HCT116 (cell line): Measurements from ENCODE around the gene CHST10. TPM values are rescaled to one million over a fixed set of nuclear protein-coding genes. Genes with fewer than 3 reads are reported as not detected.
A peak's percentile ranks its signal among the peaks of the same experiment; 100 is the strongest.

ENCODE experiments used
- ATAC-seq: fragments of 200-7000 bp; cut with Tn5 transposase; 2 replicates; pipeline ENCODE4 v1.9.1; 2020; ENCODE audit warnings: mild to moderate bottlenecking, moderate library complexity
- BruUV-seq: library from RNA; stranded (reverse); fragments of 400-500 nt; replicated peaks from 2 replicates; lab custom pipeline; 2021; lab: Mats Ljungman, UMichigan
- CTCF ChIA-PET: fragments of 300-600 bp; sonication (Branson Sonifier 250); formaldehyde crosslinking; loops from one replicate; lab custom pipeline; 2021; ENCODE audit warnings: antibody characterized with exemption; lab: Charles Lee
- POLR2A ChIA-PET: fragments of 300-600, 350-600 bp; sonication (Branson Sonifier 250); formaldehyde crosslinking; loops from one replicate; lab custom pipeline; 2021; ENCODE audit warnings: antibody characterized with exemption; lab: Charles Lee
- RAD21 ChIA-PET, 2 experiments: fragments of 300-600 bp; sonication (Branson Sonifier 250); formaldehyde crosslinking; loops; one replicate each; lab custom pipeline; 2023; ENCODE audit warnings: low total read pairs in 2 of 2; ENCODE audit not compliant: uncharacterized antibody in 2 of 2, unreplicated experiment in 2 of 2, low non-redundant PET in 1 of 2; lab: Charles Lee
- DNase-seq: peaks from one replicate; pipeline ENCODE4 v3.0.0-alpha.2; 2010; ENCODE audit warnings: low read depth, low spot score
- H2AFZ ChIP-seq: fragments of 200-600 bp; shearing (Covaris generic), sonication (generic); 2 replicates; pipeline ENCODE4 v1.6.1; 2017; ENCODE audit warnings: low read depth, mixed run types, mixed read lengths, antibody characterized with exemption, low read length; ENCODE audit not compliant: poor library complexity, severe bottlenecking
- H3K27ac ChIP-seq: 2 replicates; pipeline ENCODE4 v1.5.1; 2012; ENCODE audit warnings: low read depth, low read length
- H3K27me3 ChIP-seq: fragments of 200-600 bp; sonication (generic); 2 replicates; pipeline ENCODE4 v1.6.1; 2016; ENCODE audit warnings: mixed run types, low read length, mixed read lengths; ENCODE audit not compliant: insufficient read depth
- H3K36me3 ChIP-seq, 2 experiments: fragments of 200-500 bp in 1 of 2; fragments of 200-600 bp in 1 of 2; sonication (Bioruptor generic) in 1 of 2; sonication (generic) in 1 of 2; 2 replicates each; pipeline versions ENCODE4 v1.5.1 to v1.6.1; 2014 to 2016; ENCODE audit warnings: low read length in 2 of 2, inconsistent platforms in 1 of 2, mixed read lengths in 1 of 2, mixed run types in 1 of 2; ENCODE audit not compliant: insufficient read depth in 2 of 2, control insufficient read depth in 1 of 2
- H3K4me1 ChIP-seq, 2 experiments: fragments of 200-600 bp in 1 of 2; sonication (generic) in 1 of 2; 2 replicates each; pipeline versions ENCODE4 v1.5.1 to v1.6.1; 2012 to 2017; ENCODE audit warnings: low read length in 2 of 2, inconsistent platforms in 1 of 2, mild to moderate bottlenecking in 1 of 2, mixed read lengths in 1 of 2, mixed run types in 1 of 2, moderate library complexity in 1 of 2; ENCODE audit not compliant: insufficient read depth in 2 of 2, control insufficient read depth in 1 of 2
- H3K4me2 ChIP-seq: fragments of 200-600 bp; sonication (generic); 2 replicates; pipeline ENCODE4 v1.6.1; 2017; ENCODE audit warnings: mixed run types, low read length, mixed read lengths
- H3K4me3 ChIP-seq, 2 experiments: fragments of 200-600 bp in 1 of 2; sonication (generic) in 1 of 2; replicated peaks in 1 of 2; 2 replicates each; pipeline ENCODE4 v1.5.1; 2011 to 2016; ENCODE audit warnings: low read length in 2 of 2, control low read depth in 1 of 2, low read depth in 1 of 2, mild to moderate bottlenecking in 1 of 2, mixed read lengths in 1 of 2, mixed run types in 1 of 2
- H3K79me2 ChIP-seq: fragments of 200-600 bp; sonication (generic); 2 replicates; pipeline ENCODE4 v1.6.1; 2017; ENCODE audit warnings: mild to moderate bottlenecking, mixed run types, low read length, moderate library complexity, mixed read lengths; ENCODE audit not compliant: insufficient read depth
- H3K9ac ChIP-seq: fragments of 200-600 bp; sonication (generic); 2 replicates; pipeline ENCODE4 v1.6.1; 2016; ENCODE audit warnings: low read length, mixed read lengths
- H3K9me2 ChIP-seq: fragments of 200-600 bp; sonication (generic), shearing (Covaris generic); 2 replicates; pipeline ENCODE4 v1.6.1; 2017; ENCODE audit warnings: mixed run types, mild to moderate bottlenecking, moderate library complexity; ENCODE audit not compliant: insufficient read depth
- H3K9me3 ChIP-seq, 2 experiments: fragments of 200-500 bp in 1 of 2; fragments of 200-600 bp in 1 of 2; sonication (Bioruptor generic) in 1 of 2; sonication (generic) in 1 of 2; 2 replicates each; pipeline ENCODE4 v1.6.1; 2014 to 2017; ENCODE audit warnings: low read length in 2 of 2, mixed read lengths in 2 of 2, inconsistent platforms in 1 of 2, low read depth in 1 of 2, mild to moderate bottlenecking in 1 of 2, mixed run types in 1 of 2, moderate library complexity in 1 of 2; ENCODE audit not compliant: control insufficient read depth in 1 of 2, insufficient read depth in 1 of 2
- H4K20me1 ChIP-seq: fragments of 200-600 bp; sonication (generic), shearing (Covaris generic); 2 replicates; pipeline ENCODE4 v1.6.1; 2017; ENCODE audit warnings: mixed run types, mild to moderate bottlenecking, moderate library complexity; ENCODE audit not compliant: insufficient read depth
- ATF3 ChIP-seq: IDR thresholded peaks from 2 replicates; pipeline ENCODE4 v1.6.1; 2012
- CBX3 ChIP-seq: IDR thresholded peaks from 2 replicates; pipeline ENCODE4 v1.6.1; 2012; ENCODE audit warnings: low read depth
- CEBPB ChIP-seq: IDR thresholded peaks from 2 replicates; pipeline ENCODE4 v1.6.1; 2012; ENCODE audit warnings: low read depth
- CTCF ChIP-seq, 3 experiments: fragments of 200-600 bp in 1 of 3; sonication (generic) in 1 of 3; IDR thresholded peaks in 2 of 3; conservative IDR thresholded peaks in 1 of 3; 2 replicates each; pipeline ENCODE4 v1.5.1; 2012 to 2017; ENCODE audit warnings: low read depth in 2 of 3, low read length in 2 of 3, antibody characterized with exemption in 1 of 3, borderline replicate concordance in 1 of 3, control low read depth in 1 of 3, mild to moderate bottlenecking in 1 of 3, mixed read lengths in 1 of 3, mixed run types in 1 of 3, moderate library complexity in 1 of 3; ENCODE audit not compliant: insufficient read depth in 1 of 3
- ELF1 ChIP-seq: IDR thresholded peaks from 2 replicates; pipeline ENCODE4 v1.6.1; 2012; ENCODE audit warnings: low read depth, borderline replicate concordance
- EZH2 ChIP-seq: fragments of 200-600 bp; sonication (generic); IDR thresholded peaks from 2 replicates; pipeline ENCODE4 v1.6.1; 2017; ENCODE audit warnings: antibody characterized with exemption, mixed run types
- EZH2phosphoT487 ChIP-seq: fragments of 200-600 bp; IDR thresholded peaks from 2 replicates; pipeline ENCODE4 v1.6.1; 2018; ENCODE audit warnings: antibody characterized with exemption, borderline replicate concordance
- FOSL1 ChIP-seq: IDR thresholded peaks from 2 replicates; pipeline ENCODE4 v1.6.1; 2012; ENCODE audit warnings: low read depth
- JUND ChIP-seq: IDR thresholded peaks from 2 replicates; pipeline ENCODE4 v1.6.1; 2012
- POLR2A ChIP-seq: IDR thresholded peaks from 2 replicates; pipeline ENCODE4 v1.7.0; 2011; ENCODE audit warnings: borderline replicate concordance; ENCODE audit not compliant: insufficient read depth, insufficient read length; ENCODE audit errors: extremely low read depth
- POLR2AphosphoS5 ChIP-seq: IDR thresholded peaks from 2 replicates; pipeline ENCODE4 v1.6.1; 2011; ENCODE audit warnings: mild to moderate bottlenecking, low read depth, low read length, moderate library complexity
- SIN3A ChIP-seq: IDR thresholded peaks from 2 replicates; pipeline ENCODE4 v1.6.1; 2012; ENCODE audit warnings: low read depth
- SP1 ChIP-seq: IDR thresholded peaks from 2 replicates; pipeline ENCODE4 v1.6.1; 2012; ENCODE audit warnings: low read depth
- SRF ChIP-seq: IDR thresholded peaks from 2 replicates; pipeline ENCODE4 v1.6.1; 2012; ENCODE audit warnings: low read depth
- TCF7L2 ChIP-seq: IDR thresholded peaks from 2 replicates; pipeline ENCODE4 v1.7.0; 2011; ENCODE audit warnings: borderline replicate concordance, inconsistent platforms; ENCODE audit not compliant: insufficient read depth, insufficient read length; ENCODE audit errors: extremely low read depth
- YY1 ChIP-seq: IDR thresholded peaks from 2 replicates; pipeline ENCODE4 v1.6.1; 2011; ENCODE audit warnings: low read length, low read depth, moderate library complexity, mild to moderate bottlenecking; ENCODE audit not compliant: insufficient replicate concordance; ENCODE audit errors: extremely low read depth
- ZFX ChIP-seq: fragments of 450-650 bp; IDR thresholded peaks from 2 replicates; pipeline ENCODE4 v1.6.1; 2017
- ZNF274 ChIP-seq: fragments of 200-500 bp; sonication (Bioruptor generic); IDR thresholded peaks from 2 replicates; pipeline ENCODE4 v1.6.1; 2014; ENCODE audit warnings: mild to moderate bottlenecking, low read depth, low read length, inconsistent platforms
- intact Hi-C: fragments of 100-400 bp; cut with micrococcal nuclease; formaldehyde crosslinking; loops from 2 replicates; pipeline ENCODE4 v1.10.0; 2022
- total RNA-seq: library from RNA; stranded (reverse); gene quantifications from one replicate; pipeline ENCODE4 v1.2.1, GENCODE V29; 2021; ENCODE audit not compliant: unreplicated experiment

CHST10 gene
- total RNA-seq, 1 experiment from 2014 or later = 0.27 TPM

GRCh38 chr2:100383306-100383705 is 34.2 kb downstream of the CHST10 start:
- CTCF ChIA-PET = interaction anchor here (3.8 kb wide), 1 partner anchor 121 kb away, joined by 12 read pairs; no protein-coding TSS in a partner anchor

GRCh38 chr2:100381240-100381639 is 36.2 kb downstream of the CHST10 start:
- H2AFZ ChIP-seq = peak overlapping the region; percentile 50
- H3K4me3 ChIP-seq = no peak overlapping the region
- no peaks in the 10 kb centered on the region for H3K36me3 ChIP-seq
- POLR2A ChIA-PET = interaction anchor here (1.9 to 2.3 kb wide), 2 partner anchors 90 to 119 kb away, joined by 11 to 14 read pairs; no protein-coding TSS in a partner anchor
- DNase-seq = peak; percentile 71
- no peaks in the 10 kb centered on the region for H3K9me2 ChIP-seq
- no peak overlapping the region for H3K9ac ChIP-seq
- no peaks in the 10 kb centered on the region for H4K20me1 ChIP-seq
- RAD21 ChIA-PET = interaction anchor here (0.6 to 2.4 kb wide), 6 partner anchors 90 to 137 kb away, joined by 3 to 37 read pairs (median 10); no protein-coding TSS in a partner anchor
- no peaks in the 10 kb centered on the region for H3K9me3 ChIP-seq
- no peak overlapping the region for H3K27ac ChIP-seq
- CTCF ChIA-PET = interaction anchor here (0.7 to 3.5 kb wide), 21 partner anchors 9 to 822 kb away, joined by 3 to 147 read pairs (median 6); partner anchors contain the start of gene PDCL3
- no peaks in the 10 kb centered on the region for H3K27me3 ChIP-seq
- no TSS peak for BruUV-seq
- peaks cover 0 to 7% of the 10 kb centered on the region in 2 experiments; a peak in 2 of 4 replicates for H3K4me1 ChIP-seq
- H3K79me2 ChIP-seq = no peaks in the 10 kb centered on the region
- intact Hi-C loops = loop anchor here (1.0 to 10.0 kb wide), 2 partner anchors 118 to 826 kb away; no protein-coding TSS in a partner anchor
- no peak overlapping the region for H3K4me2 ChIP-seq
- peak; percentile 89 for ATAC-seq
- no peak for TF ChIP-seq EZH2
- peak; percentile 41 for TF ChIP-seq ELF1
- no peak for TF ChIP-seq CBX3
- no peak for TF ChIP-seq ZNF274
- TF ChIP-seq SRF = no peak
- TF ChIP-seq ZFX = no peak
- no peak for TF ChIP-seq YY1
- TF ChIP-seq TCF7L2 = peak; percentile 61
- no peak for TF ChIP-seq JUND
- no peak for TF ChIP-seq POLR2AphosphoS5
- no peak for TF ChIP-seq FOSL1
- peak; percentile 86 to 93 (median 87); a peak in 5 of 6 replicates for TF ChIP-seq CTCF (IDR thresholded peaks at IDR 0.05 in 2 of 3, conservative IDR thresholded peaks at IDR 0.05 in 1 of 3; ENCODE audit: borderline replicate concordance in 1 of 3, insufficient read depth in 1 of 3, low read depth in 2 of 3, low read length in 2 of 3)

More at GRCh38 chr2:100383306-100383705, 34.2 kb downstream of the CHST10 start:
- H3K27me3 ChIP-seq = no peaks in the 10 kb centered on the region
- intact Hi-C loops = loop anchor here (10.0 kb wide), 1 partner anchor 829 kb away; no protein-coding TSS in a partner anchor
- H3K4me1 ChIP-seq = peaks cover 0 to 7% of the 10 kb centered on the region in 2 experiments; a peak in 2 of 4 replicates
- TF ChIP-seq ATF3 (no peak), POLR2AphosphoS5 (no peak), CEBPB (no peak), SP1 (no peak), CBX3 (no peak), ELF1 (no peak), SIN3A (no peak), JUND (no peak), YY1 (no peak), POLR2A (no peak), SRF (no peak), EZH2phosphoT487 (no peak)
- TF ChIP-seq, all 23 proteins: peak for 0
- no peak overlapping the region for H3K4me2 ChIP-seq
- DNase-seq = no peak
- H3K9ac ChIP-seq = no peak overlapping the region
- ChIA-PET RAD21 (no interaction called here), POLR2A (no interaction called here)
- no TSS peak for BruUV-seq
- H2AFZ ChIP-seq = no peak overlapping the region
- no peaks in the 10 kb centered on the region for H3K9me3 ChIP-seq
- no peaks in the 10 kb centered on the region for H3K9me2 ChIP-seq
- H4K20me1 ChIP-seq = no peaks in the 10 kb centered on the region
- H3K27ac ChIP-seq = no peak overlapping the region
- no peaks in the 10 kb centered on the region for H3K79me2 ChIP-seq
- H3K4me3 ChIP-seq = no peak overlapping the region
- no peaks in the 10 kb centered on the region for H3K36me3 ChIP-seq
- ATAC-seq = no peak
